ENCODE data around the gene SLC46A1. TPM values are rescaled to one million over a fixed set of nuclear protein-coding genes. Genes with fewer than 3 reads are reported as not detected.

SLC46A1 gene
- total and polyA plus RNA-seq, 2 of the 13 experiments (the other 11 are each of a cell fraction or from before 2014, with no cell fraction given), result 19.6 to 22.6 TPM

DNA sequence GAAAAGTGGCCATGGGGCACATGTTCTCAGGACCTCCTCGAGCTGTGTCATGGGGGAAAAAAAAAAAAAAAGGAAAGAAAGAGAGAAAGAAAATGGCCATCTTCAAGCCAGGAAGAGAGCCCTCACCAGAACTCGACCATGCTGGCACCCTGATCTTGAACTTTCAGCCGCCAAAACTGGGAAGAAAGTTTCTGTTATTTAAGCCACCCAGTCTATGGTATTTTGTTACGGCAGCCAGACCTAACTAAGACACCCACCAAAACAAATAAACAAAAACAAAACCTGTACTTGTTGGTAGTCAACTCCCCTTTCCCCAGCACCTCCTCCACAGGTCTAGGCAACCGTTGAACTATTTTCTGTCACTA, 41.4 kb upstream of the SLC46A1 start:
- no TSS peak for BruUV-seq (replicated peaks)
- H3K4me1 ChIP-seq (ENCODE audit: insufficient read depth, low read length), result no peaks in the 10 kb centered on the region
- no peaks in the 10 kb centered on the region for H3K79me2 ChIP-seq (ENCODE audit: insufficient read depth, low read length)
- H3K4me3 ChIP-seq (replicated peaks in 1 of 3; ENCODE audit: insufficient read depth in 1 of 3, low read depth in 2 of 3, low read length in 3 of 3), result no peak overlapping the region
- no peak overlapping the region for H3K4me2 ChIP-seq (ENCODE audit: low read depth, low read length)
- intact Hi-C loops (cut with micrococcal nuclease; ENCODE audit: unreplicated experiment) (no loop called here), in situ Hi-C loops (cut with HindIII; ENCODE audit: extremely low pct_ligation_motif_present, low pct_unique_long_range_greater_than_20kb) (no loop called here)
- H3K27me3 ChIP-seq (ENCODE audit: control insufficient read depth in 1 of 2, insufficient read depth in 2 of 2, low read length in 2 of 2), result no peaks in the 10 kb centered on the region; a peak in 1 of 5 replicates
- TF ChIP-seq, protein P1, sequence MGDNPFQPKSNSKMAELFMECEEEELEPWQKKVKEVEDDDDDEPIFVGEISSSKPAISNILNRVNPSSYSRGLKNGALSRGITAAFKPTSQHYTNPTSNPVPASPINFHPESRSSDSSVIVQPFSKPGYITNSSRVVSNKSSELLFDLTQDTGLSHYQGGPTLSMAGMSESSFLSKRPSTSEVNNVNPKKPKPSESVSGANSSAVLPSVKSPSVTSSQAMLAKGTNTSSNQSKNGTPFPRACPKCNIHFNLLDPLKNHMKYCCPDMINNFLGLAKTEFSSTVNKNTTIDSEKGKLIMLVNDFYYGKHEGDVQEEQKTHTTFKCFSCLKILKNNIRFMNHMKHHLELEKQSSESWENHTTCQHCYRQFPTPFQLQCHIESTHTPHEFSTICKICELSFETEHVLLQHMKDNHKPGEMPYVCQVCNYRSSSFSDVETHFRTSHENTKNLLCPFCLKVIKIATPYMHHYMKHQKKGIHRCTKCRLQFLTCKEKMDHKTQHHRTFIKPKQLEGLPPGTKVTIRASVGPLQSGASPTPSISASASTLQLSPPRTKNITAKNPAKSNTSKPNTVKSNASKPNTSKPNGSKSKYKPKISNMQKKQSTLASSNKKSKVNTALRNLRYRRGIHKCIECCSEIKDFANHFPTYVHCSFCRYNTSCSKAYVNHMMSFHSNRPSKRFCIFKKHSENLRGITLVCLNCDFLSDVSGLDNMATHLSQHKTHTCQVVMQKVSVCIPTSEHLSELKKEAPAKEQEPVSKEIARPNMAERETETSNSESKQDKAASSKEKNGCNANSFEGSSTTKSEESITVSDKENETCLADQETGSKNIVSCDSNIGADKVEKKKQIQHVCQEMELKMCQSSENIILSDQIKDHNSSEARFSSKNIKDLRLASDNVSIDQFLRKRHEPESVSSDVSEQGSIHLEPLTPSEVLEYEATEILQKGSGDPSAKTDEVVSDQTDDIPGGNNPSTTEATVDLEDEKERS (CRISPR knock-in tag; IDR thresholded peaks at IDR 0.05), result no peak
- TF ChIP-seq ZNF879 (CRISPR knock-in tag; IDR thresholded peaks at IDR 0.05) (no peak), MAF1 (CRISPR knock-in tag; IDR thresholded peaks at IDR 0.05; ENCODE audit: borderline replicate concordance) (no peak), ZBTB25 (CRISPR knock-in tag; IDR thresholded peaks at IDR 0.05) (no peak), ZNF12 (CRISPR knock-in tag; IDR thresholded peaks at IDR 0.05) (no peak), MXI1 (IDR thresholded peaks at IDR 0.05; ENCODE audit: borderline replicate concordance, low read depth, low read length) (no peak), NONO (IDR thresholded peaks at IDR 0.05) (no peak), NONO (CRISPR knock-in tag; conservative IDR thresholded peaks at IDR 0.05) (no peak)
- TF ChIP-seq, protein P2, sequence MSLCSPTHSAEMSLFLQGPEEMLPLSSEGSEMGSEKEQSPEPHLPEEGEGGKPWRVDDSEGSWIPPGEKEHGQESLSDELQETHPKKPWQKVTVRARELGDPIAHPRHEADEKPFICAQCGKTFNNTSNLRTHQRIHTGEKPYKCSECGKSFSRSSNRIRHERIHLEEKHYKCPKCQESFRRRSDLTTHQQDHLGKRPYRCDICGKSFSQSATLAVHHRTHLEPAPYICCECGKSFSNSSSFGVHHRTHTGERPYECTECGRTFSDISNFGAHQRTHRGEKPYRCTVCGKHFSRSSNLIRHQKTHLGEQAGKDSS (CRISPR knock-in tag; IDR thresholded peaks at IDR 0.05; ENCODE audit: borderline replicate concordance, low read depth), result no peak
- no peak overlapping the region for H3K9ac ChIP-seq (ENCODE audit: insufficient read depth, low read depth, low read length)
- H3K27ac ChIP-seq (ENCODE audit: extremely low read length, insufficient read depth, low read length), result no peak overlapping the region
- FAIRE-seq (no peak), ATAC-seq (no peak), DNase-seq (ENCODE audit: low spot score) (no peak)
- H2AFZ ChIP-seq (ENCODE audit: low read length), result no peak overlapping the region
- H3K9me3 ChIP-seq (ENCODE audit: low read length), result no peaks in the 10 kb centered on the region
- H3K36me3 ChIP-seq (replicated peaks in 1 of 2; ENCODE audit: control insufficient read depth in 1 of 2, insufficient read depth in 2 of 2, low read length in 2 of 2), result no peaks in the 10 kb centered on the region
- 13% methylated on average over 4 of the region's 5 CpGs for WGBS (ENCODE audit: low lambda C conversion rate)
- CTCF ChIA-PET (ENCODE audit: low intra/inter-chr PET ratio, low total read pairs), result no interaction called here
- H4K20me1 ChIP-seq (ENCODE audit: insufficient read depth, low read length), result no peaks in the 10 kb centered on the region
- POLR2A ChIA-PET, result interaction anchor here (0.6 kb wide), 1 partner anchor 485 kb away, joined by 3 read pairs; no protein-coding TSS in a partner anchor
